OCI-LY3 (cell line): Measurements from ENCODE around the gene ZC3H15.

Experiments
- H2AFZ ChIP-seq: fragments of 200-600, 300-600 bp; shearing (Covaris generic); 2 replicates; pipeline ENCODE4 v1.6.0; 2014; ENCODE audit warnings: antibody characterized with exemption, low read depth, low read length
- H3K27ac ChIP-seq: fragments of 200-600, 300-600 bp; sonication (generic); 2 replicates; pipeline ENCODE4 v1.5.1; 2014; ENCODE audit warnings: mild to moderate bottlenecking, low read length, moderate library complexity, mixed read lengths
- H3K27me3 ChIP-seq: fragments of 200-600, 300-600 bp; sonication (generic); 2 replicates; pipeline ENCODE4 v1.6.1; 2014; ENCODE audit warnings: low read depth, low read length, mixed read lengths
- H3K36me3 ChIP-seq: fragments of 200-600, 300-600 bp; sonication (generic); replicated peaks from 2 replicates; pipeline ENCODE3; 2014; ENCODE audit warnings: low read depth, low read length, mixed read lengths
- H3K4me1 ChIP-seq: fragments of 300-600, 200-600 bp; sonication (generic); 2 replicates; pipeline ENCODE4 v1.6.1; 2014; ENCODE audit warnings: low read length, mixed read lengths
- H3K4me2 ChIP-seq: fragments of 200-600, 300-600 bp; sonication (generic); 2 replicates; pipeline ENCODE4 v1.6.1; 2014; ENCODE audit warnings: low read length, mixed read lengths
- H3K4me3 ChIP-seq: fragments of 300-600, 200-600 bp; sonication (generic); 2 replicates; pipeline ENCODE4 v1.5.1; 2014; ENCODE audit warnings: antibody characterized with exemption, mild to moderate bottlenecking, low read length, moderate library complexity
- H3K79me2 ChIP-seq: fragments of 300-600, 200-600 bp; shearing (Covaris generic); 2 replicates; pipeline ENCODE4 v1.6.1; 2014; ENCODE audit warnings: mild to moderate bottlenecking, low read length, mixed read lengths
- H3K9ac ChIP-seq: fragments of 300-600, 200-600 bp; shearing (Covaris generic); 2 replicates; pipeline ENCODE4 v1.6.0; 2014; ENCODE audit warnings: mild to moderate bottlenecking, low read length, moderate library complexity
- H3K9me3 ChIP-seq: fragments of 200-600, 300-600 bp; shearing (Covaris generic); 2 replicates; pipeline ENCODE4 v1.6.1; 2014; ENCODE audit warnings: low read length, mixed read lengths; ENCODE audit not compliant: insufficient read depth
- H4K20me1 ChIP-seq: fragments of 200-600, 300-600 bp; sonication (generic); 2 replicates; pipeline ENCODE4 v1.6.1; 2016; ENCODE audit warnings: low read length, mixed read lengths; ENCODE audit not compliant: insufficient read depth
- CTCF ChIP-seq: fragments of 200-600, 300-600 bp; sonication (generic); IDR thresholded peaks from 2 replicates; pipeline ENCODE4 v1.5.1; 2014; ENCODE audit warnings: antibody characterized with exemption, low read length, low read depth
- EZH2phosphoT487 ChIP-seq: fragments of 200-600 bp; shearing (Covaris generic); IDR thresholded peaks from 2 replicates; pipeline ENCODE4 v1.6.1; 2018; ENCODE audit warnings: antibody characterized with exemption, mixed run types, low read depth

The ZC3H15 gene

GRCh38 chr2:186496401-186496800 is 10.3 kb downstream of the ZC3H15 start:
- Histone ChIP-seq H4K20me1 (peaks cover 50% of the 10 kb centered on the region), H3K27ac (no peak overlapping the region), H3K4me3 (no peak overlapping the region), H3K36me3 (peaks cover 50% of the 10 kb centered on the region), H3K4me1 (no peaks in the 10 kb centered on the region), H3K4me2 (no peak overlapping the region), H3K9me3 (no peaks in the 10 kb centered on the region), H3K79me2 (peaks cover 88% of the 10 kb centered on the region), H3K27me3 (no peaks in the 10 kb centered on the region), H3K9ac (no peak overlapping the region), H2AFZ (no peak overlapping the region)
- TF ChIP-seq EZH2phosphoT487 = no peak
- TF ChIP-seq CTCF = no peak

- peaks cover 56% of the 10 kb centered on the region for H3K36me3 ChIP-seq
- H3K9ac ChIP-seq = no peak overlapping the region
- H3K4me3 ChIP-seq = no peak overlapping the region
- no peaks in the 10 kb centered on the region for H3K9me3 ChIP-seq
- H4K20me1 ChIP-seq = peaks cover 34% of the 10 kb centered on the region
- H3K27me3 ChIP-seq = no peaks in the 10 kb centered on the region
- peaks cover 76% of the 10 kb centered on the region for H3K79me2 ChIP-seq
- TF ChIP-seq EZH2phosphoT487 = no peak
- TF ChIP-seq CTCF = no peak
- no peak overlapping the region for H2AFZ ChIP-seq
- H3K27ac ChIP-seq = no peak overlapping the region
- no peak overlapping the region for H3K4me2 ChIP-seq
- H3K4me1 ChIP-seq = no peaks in the 10 kb centered on the region
These were observed 11.9 kb downstream of the ZC3H15 start for GRCh38 chr2:186497928-186498327.

GRCh38 chr2:186498834-186499233 is 12.8 kb downstream of the ZC3H15 start:
- Histone ChIP-seq H4K20me1 (peaks cover 25% of the 10 kb centered on the region), H3K27me3 (no peaks in the 10 kb centered on the region), H3K4me3 (no peak overlapping the region), H3K27ac (no peak overlapping the region), H3K9ac (no peak overlapping the region), H3K9me3 (no peaks in the 10 kb centered on the region), H3K4me2 (no peak overlapping the region), H3K79me2 (peaks cover 67% of the 10 kb centered on the region), H2AFZ (no peak overlapping the region), H3K4me1 (no peaks in the 10 kb centered on the region), H3K36me3 (peaks cover 57% of the 10 kb centered on the region)
- TF ChIP-seq EZH2phosphoT487 (no peak), CTCF (no peak)

GRCh38 chr2:186503827-186504606 is 18.0 kb downstream of the ZC3H15 start:
- TF ChIP-seq CTCF = peak; percentile 62
- TF ChIP-seq EZH2phosphoT487 = no peak
- no peaks in the 10 kb centered on the region for H3K9me3 ChIP-seq
- H3K79me2 ChIP-seq = peaks cover 18% of the 10 kb centered on the region
- no peaks in the 10 kb centered on the region for H3K4me1 ChIP-seq
- H3K9ac ChIP-seq = no peak overlapping the region
- H2AFZ ChIP-seq = no peak overlapping the region
- H3K27ac ChIP-seq = no peak overlapping the region
- peaks cover 72% of the 10 kb centered on the region for H3K36me3 ChIP-seq
- peaks cover 9% of the 10 kb centered on the region for H4K20me1 ChIP-seq
- no peaks in the 10 kb centered on the region for H3K27me3 ChIP-seq
- no peak overlapping the region for H3K4me3 ChIP-seq
- no peak overlapping the region for H3K4me2 ChIP-seq
